Upper lobe of left lung (tissue), 6 donors: ENCODE results near the gene LGI4. TPM values are rescaled to one million over a fixed set of nuclear protein-coding genes. Genes with fewer than 3 reads are reported as not detected.

Source experiments
- ATAC-seq, 2 donors: fragments of 200-7000 bp; cut with Tn5 transposase; one replicate each; pipeline ENCODE4 v1.9.1; 2022; ENCODE audit warnings: mild to moderate bottlenecking in 2 of 2, moderate library complexity in 2 of 2; ENCODE audit not compliant: low FRiP score in 2 of 2
- DNase-seq, 2 donors: peaks; one replicate each; pipeline ENCODE4 v3.0.0-alpha.2; 2019 to 2020
- H3K27ac ChIP-seq, 4 donors: fragments of 200-600 bp; sonication (generic); one replicate each; pipeline ENCODE4 v1.5.1; 2016 to 2019
- H3K27me3 ChIP-seq, 4 donors: fragments of 200-600 bp; sonication (generic); one replicate each; pipeline ENCODE4 v1.5.1; 2017 to 2019
- H3K36me3 ChIP-seq, 4 donors: fragments of 200-600 bp; sonication (generic); one replicate each; pipeline ENCODE4 v1.5.1; 2016 to 2019
- H3K4me1 ChIP-seq, 4 donors: fragments of 200-600 bp; sonication (generic); one replicate each; pipeline ENCODE4 v1.5.1; 2018 to 2019
- H3K4me3 ChIP-seq, 4 donors: fragments of 200-600 bp; sonication (generic); one replicate each; pipeline ENCODE4 v1.5.1; 2017 to 2019; ENCODE audit warnings: mild to moderate bottlenecking in 2 of 4, moderate library complexity in 1 of 4
- H3K9me3 ChIP-seq, 4 donors: fragments of 200-600 bp; sonication (generic); one replicate each; pipeline ENCODE4 v1.5.1; 2018 to 2019
- CTCF ChIP-seq, 6 experiments: fragments of 450-650 bp in 4 of 6; fragments of 200-600 bp in 2 of 6; sonication (generic) in 2 of 6; IDR thresholded peaks; one replicate each; pipeline ENCODE4 v1.5.1; 2016 to 2019; ENCODE audit warnings: antibody characterized with exemption in 6 of 6
- EP300 ChIP-seq, 4 donors: sonication (generic); formaldehyde crosslinking; IDR thresholded peaks; one replicate each; pipeline ENCODE4 v1.5.1; 2017; ENCODE audit warnings: antibody characterized with exemption in 4 of 4, control low read depth in 2 of 4
- POLR2A ChIP-seq, 4 donors: fragments of 450-650 bp; IDR thresholded peaks; one replicate each; pipeline ENCODE4 v1.5.1; 2016 to 2017; ENCODE audit warnings: antibody characterized with exemption in 4 of 4, mild to moderate bottlenecking in 2 of 4
- POLR2AphosphoS5 ChIP-seq, 2 donors: sonication (generic); formaldehyde crosslinking; IDR thresholded peaks; one replicate each; pipeline ENCODE4 v1.5.1; 2017; ENCODE audit warnings: antibody characterized with exemption in 2 of 2
- WGBS, 2 donors: methylation state at CpG; one replicate each; pipeline ENCODE4 v1.1.5; 2017 to 2018; 5-methylcytosine and 5-hydroxymethylcytosine counted together
- total RNA-seq, 6 donors: library from RNA; depleted of rRNA in 4 of 6; stranded (reverse); fragments of >200 nt in 4 of 6; gene quantifications; one replicate each; pipeline versions ENCODE4 v1.1.0 to v1.2.1, GENCODE V29; 2016 to 2021
- donor health status: DM: no; HTN: no; CAD: no; lungs with moderate emphysema.
- donor health status: DM: no; HTN: yes; CAD: no; lungs with severe emphysema.

The LGI4 gene
- total RNA-seq, 6 donors from 2014 or later, result 3.3 to 25.3 (median 7.1) TPM

- H3K4me1 ChIP-seq, result no peaks in the 10 kb centered on the region
- DNase-seq, result no peak
- ATAC-seq, result no peak
These were observed 50.4 kb downstream of the LGI4 start for GRCh38 chr19:35084509-35084762.

GRCh38 chr19:35083691-35084508 lies 51.0 kb downstream of the LGI4 start:
- no peak for ATAC-seq
- Histone ChIP-seq H3K27ac (no peak overlapping the region), H3K9me3 (no peaks in the 10 kb centered on the region), H3K4me1 (no peaks in the 10 kb centered on the region), H3K4me3 (no peak overlapping the region), H3K27me3 (no peaks in the 10 kb centered on the region), H3K36me3 (no peaks in the 10 kb centered on the region)
- WGBS, 2 donors, result 81 to 87% methylated on average over 9 to 15 of the region's 15 CpGs
- peak in 1 of 2 donors; percentile 62 for DNase-seq
- TF ChIP-seq POLR2AphosphoS5 (IDR thresholded peaks at IDR 0.05) (no peak), EP300 (IDR thresholded peaks at IDR 0.05) (no peak), CTCF (IDR thresholded peaks at IDR 0.05) (no peak), POLR2A (IDR thresholded peaks at IDR 0.05) (no peak)

More at GRCh38 chr19:35084509-35084762, 50.4 kb downstream of the LGI4 start:
- Histone ChIP-seq H3K9me3 (no peaks in the 10 kb centered on the region), H3K36me3 (no peaks in the 10 kb centered on the region), H3K27me3 (no peaks in the 10 kb centered on the region), H3K4me3 (no peak overlapping the region), H3K27ac (no peak overlapping the region)
- WGBS, 2 donors, result 92 to 95% methylated on average over 3 of the region's 3 CpGs
- no peak for TF ChIP-seq CTCF (IDR thresholded peaks at IDR 0.05)
- no peak for TF ChIP-seq POLR2A (IDR thresholded peaks at IDR 0.05)
- no peak for TF ChIP-seq EP300 (IDR thresholded peaks at IDR 0.05)
- TF ChIP-seq POLR2AphosphoS5 (IDR thresholded peaks at IDR 0.05), result no peak

GRCh38 chr19:35081201-35081600 lies 53.7 kb downstream of the LGI4 start:
- WGBS, 2 donors, result 84 to 85% methylated on average over 6 of the region's 6 CpGs

GRCh38 chr19:35080613-35081170 lies 54.2 kb downstream of the LGI4 start:
- Histone ChIP-seq H3K9me3 (no peaks in the 10 kb centered on the region), H3K4me3 (no peak overlapping the region), H3K4me1 (no peaks in the 10 kb centered on the region), H3K36me3 (no peaks in the 10 kb centered on the region), H3K27me3 (no peaks in the 10 kb centered on the region), H3K27ac (no peak overlapping the region)
- no peak for TF ChIP-seq POLR2A (IDR thresholded peaks at IDR 0.05)
- TF ChIP-seq POLR2AphosphoS5 (IDR thresholded peaks at IDR 0.05), result no peak
- TF ChIP-seq CTCF (IDR thresholded peaks at IDR 0.05), result no peak
- TF ChIP-seq EP300 (IDR thresholded peaks at IDR 0.05), result no peak
- WGBS, 2 donors, result 71 to 87% methylated on average over 5 to 16 of the region's 16 CpGs
- DNase-seq (peak in 1 of 2 donors; percentile 58), ATAC-seq (no peak)

More at GRCh38 chr19:35081201-35081600, 53.7 kb downstream of the LGI4 start:
- H3K27me3 ChIP-seq, result no peaks in the 10 kb centered on the region
- no peaks in the 10 kb centered on the region for H3K9me3 ChIP-seq
- H3K36me3 ChIP-seq, result no peaks in the 10 kb centered on the region
- TF ChIP-seq EP300 (IDR thresholded peaks at IDR 0.05), result no peak
- no peak for TF ChIP-seq CTCF (IDR thresholded peaks at IDR 0.05)
- no peak for TF ChIP-seq POLR2A (IDR thresholded peaks at IDR 0.05)
- TF ChIP-seq POLR2AphosphoS5 (IDR thresholded peaks at IDR 0.05), result no peak
- ATAC-seq (no peak), DNase-seq (no peak)
- no peaks in the 10 kb centered on the region for H3K4me1 ChIP-seq
- H3K27ac ChIP-seq, result no peak overlapping the region
- no peak overlapping the region for H3K4me3 ChIP-seq
